Measurements from ENCODE around the gene UBA52.
"Not testable (repeated sequence)": the region's sequence is repeated elsewhere in the genome, so short reads cannot be mapped to it uniquely, and the experiment has no call there.

The UBA52 gene

GRCh38 chr19:18571564-18572344 is at the start of gene UBA52:
Gene UBA52, plus strand, starts transcription at chr19:18571857. Its CDS starts 1,444 bp downstream, at chr19:18573301.
- DNase-seq, result peak; percentile 98

GRCh38 chr19:18522124-18522861 is 49.4 kb upstream of the UBA52 start:
- peak; percentile 100 for DNase-seq

- DNase-seq, result not testable (repeated sequence)
Measured at GRCh38 chr19:18522862-18523440, 48.7 kb upstream of the UBA52 start.

DNA sequence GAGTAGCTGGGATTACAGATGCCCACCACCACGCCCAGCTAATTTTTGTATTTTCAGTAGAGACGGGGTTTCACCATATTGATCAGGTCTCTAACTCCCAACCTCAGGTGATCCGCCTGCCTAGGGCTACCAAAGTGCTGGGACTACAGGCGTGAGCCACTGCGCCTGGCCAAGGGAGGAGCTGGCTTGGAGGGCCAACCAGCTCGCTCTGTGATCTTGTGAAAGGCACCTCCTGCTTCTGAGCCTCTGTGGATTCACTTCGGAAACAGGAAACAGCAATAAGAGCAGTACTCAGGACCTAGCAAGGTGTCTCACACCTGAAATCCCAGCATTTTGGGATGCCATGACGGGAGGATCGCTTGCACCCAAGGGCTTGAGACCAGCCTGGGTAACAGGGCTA is 47.8 kb upstream of the UBA52 start:
- no peak for DNase-seq

GRCh38 chr19:18526316-18526715 is 45.3 kb upstream of the UBA52 start:
- DNase-seq, result no peak

GRCh38 chr19:18529782-18530181 is 41.9 kb upstream of the UBA52 start:
- DNase-seq, result no peak

GRCh38 chr19:18531485-18531884 is 40.2 kb upstream of the UBA52 start:
- DNase-seq, result no peak

DNA sequence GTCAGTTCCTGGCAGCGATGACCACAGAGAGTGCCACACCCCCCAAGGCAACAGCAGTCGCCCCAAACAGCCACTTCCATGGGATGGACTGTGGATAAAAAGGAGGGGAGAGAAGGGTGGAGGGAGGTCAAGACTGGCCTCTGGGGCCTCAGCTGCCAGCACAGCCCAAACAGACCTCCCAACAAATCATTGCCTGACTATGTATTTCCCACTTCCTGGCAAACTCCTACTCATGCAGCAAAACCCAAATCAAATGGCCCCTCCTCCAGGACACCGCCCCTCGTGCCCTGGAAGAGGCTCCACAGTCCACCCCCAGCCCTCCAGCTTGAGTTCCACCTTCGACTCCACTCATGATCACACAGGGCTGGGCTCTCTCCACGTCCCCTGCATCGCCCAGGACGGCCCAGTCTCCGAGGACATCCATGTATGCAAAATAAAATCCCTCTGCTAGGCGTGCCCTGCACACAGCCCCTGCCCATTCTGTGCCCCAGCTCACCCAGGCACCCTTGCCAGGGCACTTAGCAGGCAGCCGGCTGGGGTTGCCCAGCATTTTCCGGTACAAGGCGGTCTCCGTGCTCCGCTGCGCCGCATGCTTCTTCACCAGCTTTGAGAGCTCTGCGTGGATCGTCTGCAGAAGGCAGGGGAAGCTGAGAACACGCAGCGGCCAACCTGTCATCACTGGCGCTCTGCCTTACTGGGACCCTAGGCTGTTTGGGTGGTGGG is 39.3 kb upstream of the UBA52 start:
- no peak for DNase-seq

DNA sequence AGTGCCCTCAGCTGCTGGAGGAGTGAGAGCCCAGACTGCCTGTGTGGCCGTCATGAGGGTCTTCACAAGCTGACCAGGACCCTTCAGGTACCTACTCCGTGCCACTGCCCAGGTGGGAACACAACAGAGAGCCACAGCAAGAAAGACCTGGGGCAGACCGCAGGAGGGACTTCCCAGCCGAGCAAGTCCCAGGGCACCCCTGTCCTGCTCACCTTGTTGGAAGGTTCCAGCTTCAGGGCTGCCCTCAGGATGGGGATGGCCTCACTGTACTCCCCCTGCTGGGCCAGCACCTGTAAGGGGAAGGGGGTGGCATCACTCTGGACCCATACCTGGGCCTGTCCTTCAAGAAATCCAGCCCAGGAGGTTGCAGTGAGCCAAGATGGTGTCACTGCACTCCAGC is 38.6 kb upstream of the UBA52 start:
- no peak for DNase-seq

DNA sequence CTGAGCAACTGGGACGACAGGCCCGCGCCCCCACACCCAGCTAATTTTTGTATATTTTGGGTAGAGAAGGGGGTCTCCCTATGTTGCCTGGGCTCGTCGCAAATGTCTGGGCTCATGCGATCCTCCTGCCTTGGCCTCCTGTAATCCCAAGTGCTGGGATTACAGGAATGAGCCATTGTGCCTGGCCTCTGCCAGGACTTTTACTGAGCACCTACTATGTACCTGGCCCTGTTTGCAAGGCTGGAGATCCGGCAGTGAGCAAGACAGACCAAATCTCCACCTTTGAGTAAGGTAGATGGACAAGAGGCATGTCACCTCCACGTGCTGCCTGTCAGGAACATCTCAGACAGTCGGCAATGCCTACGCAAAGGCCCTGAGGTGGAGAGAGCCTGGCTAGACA is 35.2 kb upstream of the UBA52 start:
- DNase-seq, result no peak

DNA sequence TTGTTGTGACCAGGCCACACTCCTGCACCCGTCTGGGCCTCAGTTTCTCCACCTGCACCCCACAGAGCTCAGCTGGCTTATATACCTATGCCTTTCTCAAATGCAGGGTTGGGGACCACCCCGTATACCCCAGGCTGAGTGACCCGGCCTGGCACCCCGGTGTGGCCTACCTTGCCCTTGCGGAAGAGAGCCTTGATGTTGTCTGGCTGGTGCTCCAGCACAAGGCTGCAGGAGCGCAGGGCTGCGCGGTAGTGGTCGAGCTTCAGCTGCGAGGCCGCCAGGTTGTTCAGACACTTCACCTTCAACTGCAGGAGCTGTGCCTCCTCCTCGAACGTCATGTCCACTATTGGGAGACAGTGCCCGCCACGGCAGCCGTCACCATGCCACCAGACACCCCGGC is 34.2 kb upstream of the UBA52 start:
- no peak for DNase-seq

GRCh38 chr19:18538115-18538514 is 33.5 kb upstream of the UBA52 start:
- no peak for DNase-seq

DNA sequence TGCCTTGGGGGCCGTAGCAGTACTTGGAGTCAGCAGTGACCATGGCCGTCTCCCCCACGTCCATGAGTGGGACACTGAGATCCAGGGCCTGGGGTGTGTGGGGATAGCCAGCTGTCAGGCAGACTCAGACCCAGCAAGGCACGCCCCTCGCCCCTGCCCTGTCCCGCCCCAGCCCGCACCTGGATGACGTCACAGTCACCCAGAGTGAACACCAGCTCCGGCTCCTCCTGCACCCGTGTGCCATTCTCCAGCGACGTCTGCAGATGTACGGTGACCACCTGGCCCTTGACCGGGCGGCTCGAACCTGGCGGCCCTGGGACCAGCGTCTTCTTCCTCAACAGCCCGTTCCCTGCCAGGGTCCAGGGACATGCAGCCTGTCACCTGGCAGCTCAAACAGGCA is 32.3 kb upstream of the UBA52 start:
- DNase-seq, result no peak

DNA sequence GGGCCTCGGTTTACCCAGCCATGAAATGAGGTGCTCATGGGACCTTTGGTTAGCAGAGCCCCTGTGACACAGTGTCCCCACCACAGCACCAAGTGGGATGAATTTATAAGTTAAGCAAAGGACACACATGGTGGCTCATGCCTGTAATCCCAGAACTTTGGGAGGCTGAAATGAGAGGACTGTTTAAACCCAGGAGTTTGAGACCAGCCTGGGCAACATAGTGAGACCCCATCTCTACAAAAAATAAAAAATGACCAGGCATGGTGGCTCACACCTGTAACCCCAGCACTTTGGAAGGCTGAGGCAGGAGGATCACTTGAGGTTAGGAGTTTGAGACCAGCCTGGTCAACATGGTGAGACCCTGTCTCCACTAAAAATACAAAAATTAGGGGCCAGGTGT is 31.5 kb upstream of the UBA52 start:
- not testable (repeated sequence) for DNase-seq

DNA sequence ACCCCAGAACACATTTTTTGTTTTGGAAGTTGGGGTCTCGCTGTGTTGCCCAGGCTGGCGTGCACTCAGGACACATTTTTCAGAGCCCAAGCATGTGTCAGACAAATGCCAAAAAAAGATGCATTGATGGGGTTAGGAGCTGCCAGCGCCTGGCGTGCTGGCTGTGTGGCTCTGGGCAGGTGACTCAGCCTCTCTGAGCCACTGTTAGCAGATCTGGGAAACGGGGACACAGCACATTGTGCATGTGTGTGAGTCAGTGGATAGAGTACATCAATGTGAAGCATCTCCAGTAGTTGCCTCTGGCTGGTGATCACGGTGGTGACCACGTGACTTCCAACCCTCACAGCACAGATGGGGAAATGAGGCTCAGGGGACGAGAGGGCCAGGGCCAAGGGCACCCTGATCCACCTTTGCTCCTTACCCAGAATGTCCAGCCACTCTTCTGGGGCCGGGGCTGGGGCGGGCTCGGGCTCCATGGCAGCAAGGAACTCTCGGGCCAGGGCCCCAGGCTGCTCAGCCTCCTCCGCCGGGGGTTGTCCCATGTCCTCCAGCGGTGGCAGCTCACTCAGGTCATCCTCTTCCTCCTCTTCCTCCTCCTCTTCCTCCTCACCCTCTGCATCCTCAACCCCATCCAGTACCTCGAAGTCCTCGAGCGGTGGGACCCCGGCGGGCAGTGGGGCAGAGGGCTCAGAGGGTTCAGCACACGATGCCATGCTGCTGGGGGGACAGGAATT is 30.2 kb upstream of the UBA52 start:
- DNase-seq, result no peak

- DNase-seq, result no peak
Measured at GRCh38 chr19:18541992-18542940, 29.4 kb upstream of the UBA52 start.

- DNase-seq, result peak; percentile 92
Measured at GRCh38 chr19:18542941-18543813, 28.5 kb upstream of the UBA52 start, which contains the start of gene FKBP8. Gene FKBP8, minus strand, starts transcription at chr19:18543573. Its CDS starts 1,603 bp downstream, at chr19:18541970.

- peak; percentile 87 for DNase-seq
Measured at GRCh38 chr19:18543814-18544475, 27.7 kb upstream of the UBA52 start.

- DNase-seq, result no peak
Measured at GRCh38 chr19:18551631-18552030, 20.0 kb upstream of the UBA52 start.

All from CD4-positive, alpha-beta T cell treated with Interleukin-15 for 1 hour (primary cell).